Activated naive CD4-positive, alpha-beta T cell treated with anti-CD3 and anti-CD28 coated beads for 36 hours (primary cell): ENCODE results near the gene LRRTM4. TPM values are rescaled to one million over a fixed set of nuclear protein-coding genes. Genes with fewer than 3 reads are reported as not detected.
"Not testable (repeated sequence)": the region's sequence is repeated elsewhere in the genome, so short reads cannot be mapped to it uniquely, and the experiment has no call there.

Experiments
- CTCF ChIA-PET: fragments of 350-600 bp; sonication (Branson Sonifier 250); formaldehyde crosslinking; loops from one replicate; lab custom pipeline; 2021; ENCODE audit warnings: antibody characterized with exemption; lab: Charles Lee
- DNase-seq: peaks from one replicate; pipeline ENCODE4 v3.0.0-alpha.2; 2020
- H3K27ac Mint-ChIP-seq: one replicate; pipeline ENCODE4 v1.8.0; 2021; ENCODE audit warnings: mild to moderate bottlenecking, mixed read lengths
- H3K27me3 Mint-ChIP-seq: one replicate; pipeline ENCODE4 v1.8.0; 2021; ENCODE audit warnings: low read depth, mixed read lengths
- H3K36me3 Mint-ChIP-seq: one replicate; pipeline ENCODE4 v1.8.0; 2021; ENCODE audit warnings: low read depth, mixed read lengths
- H3K4me1 Mint-ChIP-seq: one replicate; pipeline ENCODE4 v1.8.0; 2021; ENCODE audit warnings: low read depth, mixed read lengths
- H3K4me3 Mint-ChIP-seq: one replicate; pipeline ENCODE4 v1.8.0; 2021; ENCODE audit warnings: mild to moderate bottlenecking, moderate library complexity, mixed read lengths
- H3K9me3 Mint-ChIP-seq: one replicate; pipeline ENCODE4 v1.8.0; 2021; ENCODE audit warnings: mixed read lengths
- intact Hi-C: fragments of 100-400 bp; cut with micrococcal nuclease; formaldehyde crosslinking; loops from one replicate; pipeline ENCODE4 v1.15.1; 2023
- total RNA-seq, 2 experiments: library from RNA; stranded (reverse); gene quantifications; one replicate each; pipeline ENCODE4 v1.2.3, GENCODE V29; 2021

The LRRTM4 gene
- total RNA-seq, 2 experiments from 2014 or later = not detected

DNA sequence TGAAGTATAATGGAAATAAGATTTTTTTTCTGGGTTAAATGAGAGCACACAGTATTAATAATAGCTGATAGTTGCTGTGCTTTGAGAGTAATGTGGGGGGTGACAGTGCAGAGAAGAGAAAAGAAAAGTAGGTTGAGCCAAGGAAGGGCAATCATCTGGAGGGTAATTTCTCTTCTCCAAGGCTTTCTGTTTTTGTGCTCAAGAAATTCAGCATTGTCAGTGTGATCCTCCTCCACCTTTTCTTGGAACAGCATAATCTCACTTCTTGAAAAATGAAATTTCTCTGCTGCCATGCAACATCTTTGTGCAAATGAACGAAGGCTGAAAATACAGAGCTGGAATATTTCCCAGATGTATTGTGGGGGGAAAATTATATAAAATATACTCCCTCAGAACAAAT, 673.1 kb downstream of the LRRTM4 start:
- DNase-seq = no peak
- intact Hi-C loops = no loop called here
- H3K9me3 Mint-ChIP-seq = peaks cover 16% of the 10 kb centered on the region
- no peak overlapping the region for H3K4me3 Mint-ChIP-seq
- no peak overlapping the region for H3K27ac Mint-ChIP-seq
- no peaks in the 10 kb centered on the region for H3K27me3 Mint-ChIP-seq
- H3K36me3 Mint-ChIP-seq = no peaks in the 10 kb centered on the region
- H3K4me1 Mint-ChIP-seq = no peaks in the 10 kb centered on the region
- CTCF ChIA-PET = no interaction called here

- Mint-ChIP-seq H3K4me3 (no peak overlapping the region), H3K27me3 (no peaks in the 10 kb centered on the region), H3K9me3 (peaks cover 3% of the 10 kb centered on the region), H3K27ac (no peak overlapping the region), H3K36me3 (no peaks in the 10 kb centered on the region), H3K4me1 (no peaks in the 10 kb centered on the region)
- intact Hi-C loops = no loop called here
- CTCF ChIA-PET = no interaction called here
- DNase-seq = no peak
Measured at GRCh38 chr2:76839826-76840225, 682.4 kb downstream of the LRRTM4 start.

- Mint-ChIP-seq H3K27me3 (no peaks in the 10 kb centered on the region), H3K4me1 (no peaks in the 10 kb centered on the region), H3K4me3 (no peak overlapping the region), H3K27ac (no peak overlapping the region), H3K36me3 (no peaks in the 10 kb centered on the region), H3K9me3 (peaks cover 6% of the 10 kb centered on the region)
- DNase-seq = no peak
- CTCF ChIA-PET = no interaction called here
- intact Hi-C loops = no loop called here
Measured at GRCh38 chr2:76829374-76830234, 692.6 kb downstream of the LRRTM4 start.

DNA sequence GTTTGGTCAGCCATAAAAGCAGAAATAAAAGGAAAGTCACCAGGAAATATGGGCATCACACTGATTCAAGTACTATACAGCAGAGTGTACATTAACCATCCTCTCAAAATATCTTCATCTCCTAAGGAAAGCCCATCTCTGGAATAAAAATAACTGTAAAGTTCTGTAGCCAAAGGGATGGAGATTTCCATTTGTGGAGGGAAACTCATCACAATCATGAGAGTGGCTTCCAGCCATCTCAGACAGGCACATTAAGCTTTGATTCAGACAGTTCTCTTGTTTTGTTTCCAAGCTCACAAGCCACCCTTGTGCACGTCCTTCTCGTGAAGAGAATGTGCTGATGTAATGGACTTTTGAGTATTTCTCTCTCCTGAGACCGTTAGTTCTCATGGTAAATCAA, 695.5 kb downstream of the LRRTM4 start:
- intact Hi-C loops = no loop called here
- Mint-ChIP-seq H3K4me1 (no peaks in the 10 kb centered on the region), H3K27ac (no peak overlapping the region), H3K4me3 (no peak overlapping the region), H3K27me3 (no peaks in the 10 kb centered on the region), H3K36me3 (no peaks in the 10 kb centered on the region), H3K9me3 (peaks cover 6% of the 10 kb centered on the region)
- no peak for DNase-seq
- CTCF ChIA-PET = no interaction called here

- Mint-ChIP-seq H3K36me3 (no peaks in the 10 kb centered on the region), H3K4me3 (no peak overlapping the region), H3K27me3 (no peaks in the 10 kb centered on the region), H3K9me3 (peaks cover 6% of the 10 kb centered on the region), H3K4me1 (no peaks in the 10 kb centered on the region), H3K27ac (no peak overlapping the region)
- no peak for DNase-seq
- intact Hi-C loops = no loop called here
- CTCF ChIA-PET = no interaction called here
Measured at GRCh38 chr2:76825140-76825970, 696.8 kb downstream of the LRRTM4 start.

DNA sequence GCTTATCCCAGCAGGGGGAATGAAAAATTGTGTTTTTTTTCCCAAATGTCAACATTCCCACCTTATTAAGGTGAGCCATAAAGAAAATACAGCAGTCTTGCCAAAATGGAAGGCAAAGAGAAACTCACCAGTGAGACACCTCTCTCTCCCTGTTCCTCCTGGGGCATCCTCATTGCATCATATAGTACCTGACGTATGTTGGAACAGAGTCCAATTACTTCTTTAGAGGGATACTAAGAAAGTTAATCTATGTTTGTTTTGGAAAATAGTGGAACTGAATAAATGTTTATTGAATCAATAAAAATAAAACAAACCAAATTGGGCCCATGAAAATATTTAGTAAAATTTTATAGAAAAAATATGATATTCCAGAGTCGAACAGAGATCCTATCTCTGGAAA, 700.4 kb downstream of the LRRTM4 start:
- CTCF ChIA-PET = interaction anchor here (0.7 kb wide), 1 partner anchor 53 kb away, joined by 3 read pairs; no protein-coding TSS in a partner anchor
- H3K4me1 Mint-ChIP-seq = no peaks in the 10 kb centered on the region
- H3K27me3 Mint-ChIP-seq = no peaks in the 10 kb centered on the region

GRCh38 chr2:76813084-76813483, 709.1 kb downstream of the LRRTM4 start:
- Mint-ChIP-seq H3K36me3 (no peaks in the 10 kb centered on the region), H3K27me3 (no peaks in the 10 kb centered on the region), H3K4me3 (no peak overlapping the region), H3K9me3 (peaks cover 7% of the 10 kb centered on the region), H3K4me1 (no peaks in the 10 kb centered on the region), H3K27ac (no peak overlapping the region)
- DNase-seq = no peak
- intact Hi-C loops = no loop called here
- CTCF ChIA-PET = no interaction called here

More for the DNA sequence above, 700.4 kb downstream of the LRRTM4 start:
- H3K4me3 Mint-ChIP-seq = no peak overlapping the region
- no peak for DNase-seq
- H3K36me3 Mint-ChIP-seq = no peaks in the 10 kb centered on the region
- intact Hi-C loops = no loop called here
- H3K27ac Mint-ChIP-seq = no peak overlapping the region
- H3K9me3 Mint-ChIP-seq = peaks cover 4% of the 10 kb centered on the region

GRCh38 chr2:76812156-76812555, 710.0 kb downstream of the LRRTM4 start:
- Mint-ChIP-seq H3K4me1 (no peaks in the 10 kb centered on the region), H3K4me3 (no peak overlapping the region), H3K27ac (no peak overlapping the region), H3K36me3 (no peaks in the 10 kb centered on the region), H3K9me3 (peaks cover 9% of the 10 kb centered on the region), H3K27me3 (no peaks in the 10 kb centered on the region)
- DNase-seq = no peak
- CTCF ChIA-PET = no interaction called here
- intact Hi-C loops = no loop called here

DNA sequence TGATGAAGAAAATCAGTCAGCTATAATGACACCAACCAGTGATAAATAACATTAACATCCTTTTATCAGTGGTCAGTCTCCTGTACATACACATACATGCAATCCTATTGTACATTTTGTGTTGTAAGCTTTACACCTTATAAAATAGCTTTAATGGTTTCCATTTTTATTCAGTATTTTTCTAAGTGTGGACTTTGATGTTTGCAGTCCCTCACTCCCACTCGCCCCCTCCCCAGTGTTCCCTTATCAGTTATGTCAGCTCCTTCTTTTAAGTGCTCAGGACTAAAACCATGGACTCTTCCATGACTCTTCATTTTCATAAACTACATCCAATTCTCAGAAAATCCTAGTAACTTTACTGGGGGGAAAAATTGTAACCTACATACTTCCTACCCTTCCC, 713.0 kb downstream of the LRRTM4 start:
- Mint-ChIP-seq H3K9me3 (peaks cover 11% of the 10 kb centered on the region), H3K36me3 (no peaks in the 10 kb centered on the region), H3K27me3 (no peaks in the 10 kb centered on the region), H3K27ac (no peak overlapping the region), H3K4me1 (no peaks in the 10 kb centered on the region), H3K4me3 (no peak overlapping the region)
- CTCF ChIA-PET = interaction anchor here (1.0 kb wide), 1 partner anchor 357 kb away, joined by 3 read pairs; no protein-coding TSS in a partner anchor
- intact Hi-C loops = no loop called here
- DNase-seq = no peak

DNA sequence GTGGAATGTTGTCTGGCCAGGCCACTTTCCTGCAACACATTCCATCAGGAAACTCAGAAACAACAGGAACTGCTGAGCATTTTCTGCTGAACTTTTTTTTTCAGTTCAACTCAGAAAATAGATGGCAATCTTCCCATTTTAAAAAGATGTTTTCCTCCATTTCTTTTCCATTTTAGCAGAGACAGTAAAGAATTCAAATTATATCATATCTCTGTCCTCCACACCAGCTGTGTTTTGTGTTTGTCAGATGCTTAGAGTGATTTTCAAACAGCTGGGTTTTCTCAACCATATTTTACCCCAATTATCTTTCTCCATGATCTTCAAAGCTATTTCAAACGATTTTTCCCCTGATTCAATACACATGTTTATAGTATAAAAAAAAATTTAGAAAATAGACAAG, 713.4 kb downstream of the LRRTM4 start:
- Mint-ChIP-seq H3K27ac (no peak overlapping the region), H3K36me3 (no peaks in the 10 kb centered on the region), H3K9me3 (peaks cover 11% of the 10 kb centered on the region), H3K4me3 (no peak overlapping the region), H3K4me1 (no peaks in the 10 kb centered on the region), H3K27me3 (no peaks in the 10 kb centered on the region)
- intact Hi-C loops = no loop called here
- CTCF ChIA-PET = interaction anchor here (1.0 kb wide), 1 partner anchor 357 kb away, joined by 3 read pairs; no protein-coding TSS in a partner anchor
- DNase-seq = no peak

DNA sequence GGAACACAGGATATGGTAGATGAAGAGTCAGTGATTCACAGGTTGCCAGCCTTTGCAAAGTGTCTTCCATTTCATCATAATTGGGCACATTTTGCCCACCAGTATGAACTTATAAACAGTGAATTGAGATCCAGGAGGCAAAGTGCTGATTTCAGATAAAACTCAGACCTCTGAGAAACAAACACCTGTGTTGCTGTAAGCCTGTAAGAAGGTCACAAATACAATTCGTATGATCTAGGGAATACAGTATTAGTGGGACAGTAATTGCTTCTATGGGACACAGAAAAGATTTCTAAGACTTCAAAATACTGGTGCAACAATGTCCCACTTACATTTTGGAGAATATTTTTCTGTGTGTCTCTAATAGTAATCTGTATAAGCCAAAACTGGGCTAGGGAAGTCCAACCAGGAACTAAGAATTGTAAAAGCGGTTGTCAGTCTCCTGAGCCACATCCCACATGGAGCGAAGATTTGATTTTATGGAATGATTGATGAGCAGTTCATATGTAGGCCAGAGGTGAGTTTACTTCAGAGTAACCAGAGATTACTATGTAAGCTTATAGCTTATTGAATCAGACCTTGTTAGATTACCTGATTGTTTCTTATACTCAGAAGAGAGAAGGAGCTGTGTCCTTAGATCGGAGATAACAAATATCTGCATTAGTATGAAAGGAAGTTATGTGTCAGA, 728.4 kb downstream of the LRRTM4 start:
- DNase-seq = no peak
- Mint-ChIP-seq H3K27ac (no peak overlapping the region), H3K4me1 (no peaks in the 10 kb centered on the region), H3K9me3 (no peaks in the 10 kb centered on the region), H3K36me3 (no peaks in the 10 kb centered on the region), H3K4me3 (no peak overlapping the region), H3K27me3 (no peaks in the 10 kb centered on the region)
- intact Hi-C loops = no loop called here
- CTCF ChIA-PET = no interaction called here

DNA sequence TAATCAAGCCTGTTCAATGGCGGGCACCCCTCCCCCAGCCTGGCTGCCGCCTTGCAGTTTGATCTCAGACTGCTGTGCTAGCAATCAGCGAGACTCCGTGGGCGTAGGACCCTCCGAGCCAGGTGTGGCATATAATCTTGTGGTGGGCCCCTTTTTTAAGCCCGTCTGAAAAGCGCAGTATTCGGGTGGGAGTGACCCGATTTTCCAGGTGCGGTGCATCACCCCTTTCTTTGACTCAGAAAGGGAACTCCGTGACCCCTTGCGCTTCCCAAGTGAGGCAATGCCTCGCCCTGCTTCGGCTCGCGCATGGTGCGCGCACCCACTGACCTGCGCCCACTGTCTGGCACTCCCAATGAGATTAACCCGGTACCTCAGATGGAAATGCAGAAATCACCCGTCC, 740.9 kb downstream of the LRRTM4 start:
- H3K36me3 Mint-ChIP-seq, H3K9me3 Mint-ChIP-seq, CTCF ChIA-PET, intact Hi-C loops, H3K27me3 Mint-ChIP-seq, H3K27ac Mint-ChIP-seq, H3K4me1 Mint-ChIP-seq, DNase-seq, H3K4me3 Mint-ChIP-seq: not testable (repeated sequence)
